EL (cell line): Measurements from ENCODE around the gene FOXRED2.

Experiments
- DNase-seq: peaks from one replicate; pipeline ENCODE4 v3.0.0-alpha.2; 2016

Gene FOXRED2

DNA sequence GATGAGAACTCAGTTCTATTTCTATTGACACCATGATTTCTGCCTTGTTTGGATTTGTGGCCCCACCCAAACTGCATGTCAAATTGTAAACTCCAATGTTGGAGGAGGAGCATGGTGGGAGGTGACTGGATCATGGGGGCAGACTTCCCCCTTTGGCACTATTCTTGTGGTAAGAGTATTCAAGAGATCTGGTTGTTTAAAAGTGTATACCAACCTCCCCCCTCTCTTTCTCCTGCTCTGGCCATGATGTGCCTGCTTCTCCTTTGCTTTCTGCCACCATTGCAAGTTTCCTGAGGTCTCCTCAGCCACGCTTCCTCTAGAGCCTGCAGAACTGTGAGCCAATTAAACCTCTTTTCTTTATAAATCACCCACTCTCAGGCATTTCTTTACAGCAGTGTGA lies 7.9 kb upstream of the FOXRED2 start:
- no peak for DNase-seq

DNA sequence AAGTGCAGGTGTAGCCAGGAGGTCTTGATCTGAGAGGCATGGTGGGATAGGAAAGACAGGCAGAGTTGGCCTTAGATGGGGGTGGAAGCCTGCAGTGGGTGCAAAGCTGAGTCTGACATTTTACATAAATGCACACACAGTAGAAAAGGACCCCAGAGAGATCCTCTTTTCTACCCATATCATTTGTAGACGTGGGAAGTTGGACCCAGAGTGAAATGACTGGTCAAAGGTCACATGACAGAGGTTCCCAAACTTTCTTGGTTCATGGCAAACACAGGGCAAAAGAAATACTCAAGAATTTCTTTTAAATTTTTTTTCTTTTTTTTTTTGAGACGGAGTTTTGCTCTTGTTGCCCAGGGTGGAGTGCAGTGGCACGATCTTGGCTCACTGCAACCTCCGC lies 6.2 kb upstream of the FOXRED2 start:
- DNase-seq: no peak

DNA sequence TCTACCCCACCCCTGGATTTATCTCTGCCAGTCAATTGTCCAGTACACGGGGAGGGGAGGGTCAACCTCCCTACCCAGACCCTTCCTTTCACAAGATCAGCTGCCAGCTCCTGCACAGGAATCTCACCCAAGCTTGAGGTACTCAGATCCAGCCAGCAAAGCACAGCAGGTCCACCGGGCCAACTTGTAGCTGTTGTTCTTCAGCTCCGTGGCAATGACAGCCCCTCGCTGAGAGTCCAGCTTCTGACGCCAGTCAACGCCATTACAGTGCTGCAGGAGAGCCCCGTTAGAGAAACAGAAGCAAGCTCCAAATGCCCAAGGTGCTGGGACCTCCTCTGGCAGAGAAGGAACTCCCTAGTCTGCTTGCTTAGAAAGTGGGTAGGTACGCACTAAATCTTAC lies 5.5 kb upstream of the FOXRED2 start:
- DNase-seq: no peak

DNA sequence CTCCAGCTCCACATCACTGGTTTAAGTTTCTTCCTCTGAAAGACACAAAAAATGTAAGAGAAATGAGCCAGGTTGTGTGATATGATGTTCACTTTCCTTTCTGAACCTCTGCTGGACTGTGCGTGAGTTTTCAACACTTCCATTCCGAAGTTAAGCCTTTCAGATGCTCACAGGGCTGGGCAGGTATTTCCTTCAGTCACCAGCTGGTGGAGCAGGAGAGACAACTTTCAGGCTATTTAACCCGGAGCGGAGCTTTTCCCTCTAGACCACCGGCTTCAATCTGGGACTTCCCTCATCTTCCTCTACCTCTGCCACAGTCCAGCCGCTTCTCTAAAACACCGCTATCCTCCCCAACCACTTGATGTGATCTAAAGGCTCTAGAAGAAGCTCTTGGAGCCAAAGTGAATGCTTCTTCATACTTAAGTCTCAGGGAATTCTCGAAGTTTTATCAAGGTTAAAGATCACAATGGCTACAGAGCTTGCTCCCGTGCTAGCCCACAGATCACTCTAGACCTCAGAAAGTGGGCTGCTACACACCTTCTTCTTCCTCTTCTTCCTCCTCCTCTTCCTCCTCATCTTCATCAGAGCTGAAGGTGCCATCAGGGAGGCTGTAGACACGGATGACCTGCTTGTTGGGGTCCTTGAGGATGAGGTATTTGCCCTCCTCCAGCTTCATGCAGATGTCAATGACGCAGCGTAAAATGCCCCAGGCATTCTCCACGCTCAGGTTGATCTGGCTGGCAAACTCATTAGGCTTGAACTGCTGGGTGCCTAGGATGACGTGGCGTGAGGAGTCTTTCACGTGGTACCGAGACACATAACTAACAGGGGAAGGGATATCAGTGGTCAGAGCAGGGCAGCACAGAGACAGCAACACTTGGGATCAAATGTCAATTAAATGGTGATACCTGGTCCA lies 4.4 kb upstream of the FOXRED2 start:
- DNase-seq: peak; percentile 53

DNA sequence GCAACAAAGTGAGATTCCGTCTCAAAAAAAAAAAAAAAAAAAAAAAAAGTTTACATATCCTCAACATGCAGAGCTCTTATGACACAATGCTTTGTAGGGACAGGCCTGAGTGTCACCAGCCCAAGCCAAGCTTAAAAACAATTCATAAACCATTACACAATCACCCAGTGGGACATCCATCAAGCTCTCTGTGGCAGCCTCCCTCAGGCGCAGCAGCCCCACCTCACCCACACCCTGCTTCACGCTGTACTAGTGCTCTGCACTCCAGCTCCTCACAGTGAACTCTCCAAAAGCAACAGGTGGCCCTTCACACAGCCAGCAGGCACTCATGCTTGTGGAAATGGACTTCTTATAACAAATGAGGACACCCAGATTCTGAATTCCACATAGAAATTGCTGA lies 3.5 kb upstream of the FOXRED2 start:
- DNase-seq: no peak

DNA sequence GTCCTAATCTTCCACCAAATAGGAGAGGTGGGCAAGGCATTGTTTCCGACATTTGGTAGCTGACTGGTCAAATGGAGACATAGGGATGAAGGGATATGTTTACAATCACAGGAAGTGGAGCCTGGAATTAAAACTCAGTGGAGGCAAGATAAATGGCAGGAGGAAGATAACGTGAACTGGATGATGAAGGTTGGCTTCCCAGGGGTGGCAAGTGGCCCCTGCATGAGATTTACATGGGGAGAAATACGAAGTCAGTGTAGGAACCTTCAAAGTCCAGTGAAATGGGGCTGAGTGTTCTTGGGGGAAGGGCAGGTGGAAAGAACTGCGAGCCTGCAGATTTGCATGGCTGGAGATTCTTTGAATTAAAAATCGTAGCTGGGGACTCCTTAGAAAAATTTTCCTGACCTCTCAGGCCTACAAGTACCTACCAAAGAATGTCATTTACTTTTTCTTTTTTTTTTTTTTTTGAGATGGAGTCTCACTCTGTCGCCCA lies 724 bp upstream of the FOXRED2 start:
- no peak for DNase-seq

DNA sequence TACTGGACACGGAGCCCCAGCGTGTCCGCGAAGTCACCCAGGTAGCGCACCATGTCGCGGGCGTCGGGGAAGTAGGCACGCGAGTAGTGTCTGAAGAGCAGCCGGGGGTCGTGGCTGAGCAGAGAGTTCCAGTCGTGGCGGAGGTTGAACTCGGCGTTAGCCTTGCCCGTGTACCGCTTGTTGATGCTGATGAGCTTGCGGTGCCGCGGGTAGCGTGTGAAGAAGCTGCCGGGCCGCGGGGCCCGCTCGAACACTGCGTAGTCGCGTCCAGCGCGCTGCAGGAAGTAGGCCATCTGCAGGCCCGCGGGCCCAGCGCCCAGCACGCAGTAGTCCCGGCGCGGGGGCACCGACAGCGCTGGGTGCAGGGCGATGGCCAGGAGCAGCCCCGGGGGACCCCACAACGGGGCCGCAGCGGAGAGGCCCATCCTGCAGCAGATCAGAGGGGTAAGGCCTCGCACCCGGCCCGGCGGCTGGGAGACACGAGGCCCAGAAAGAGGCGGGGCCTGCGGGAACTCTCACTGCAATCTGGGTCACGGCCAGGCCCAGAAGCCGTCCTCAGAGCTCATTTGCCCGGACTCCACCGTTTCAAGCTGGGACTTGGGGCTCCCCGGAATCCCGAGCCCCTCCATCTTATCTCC lies 723 bp downstream of the FOXRED2 start:
- DNase-seq: no peak

DNA sequence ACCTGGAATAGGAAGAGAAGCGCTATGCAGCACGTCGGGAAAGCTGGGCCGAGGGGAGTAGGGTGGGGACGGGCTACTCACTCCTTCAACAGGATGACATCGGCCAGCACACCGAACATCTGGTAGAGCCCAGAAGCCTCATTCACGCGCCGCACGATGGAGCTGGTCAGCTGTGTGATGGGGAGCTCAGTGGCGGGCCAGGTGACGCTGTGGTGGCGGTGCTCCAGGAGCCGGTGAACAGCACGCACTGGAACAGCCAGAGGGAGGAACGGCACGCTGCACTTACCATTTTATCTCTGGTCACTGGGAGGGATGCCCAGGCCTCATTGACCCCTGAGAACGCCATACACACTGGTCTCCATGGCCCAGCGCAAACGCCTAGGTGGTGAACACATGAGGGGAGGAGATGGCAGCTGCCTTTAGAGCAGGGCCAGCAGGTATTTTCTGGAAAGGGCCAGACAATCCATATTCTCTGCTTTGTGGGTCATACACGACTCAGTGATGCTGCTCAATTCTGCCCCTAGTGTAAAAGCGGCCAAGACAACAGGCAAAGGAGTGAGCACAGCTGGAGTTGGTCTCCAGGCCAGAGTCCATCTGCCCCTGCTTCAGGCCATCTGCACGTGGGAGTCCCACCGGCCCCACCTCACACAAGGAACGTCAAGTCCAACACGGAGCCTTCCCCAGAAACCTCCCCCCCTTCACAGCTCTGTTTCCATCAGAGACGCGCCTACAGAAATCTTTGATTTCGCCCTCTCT lies 8.8 kb downstream of the FOXRED2 start:
- DNase-seq: no peak

DNA sequence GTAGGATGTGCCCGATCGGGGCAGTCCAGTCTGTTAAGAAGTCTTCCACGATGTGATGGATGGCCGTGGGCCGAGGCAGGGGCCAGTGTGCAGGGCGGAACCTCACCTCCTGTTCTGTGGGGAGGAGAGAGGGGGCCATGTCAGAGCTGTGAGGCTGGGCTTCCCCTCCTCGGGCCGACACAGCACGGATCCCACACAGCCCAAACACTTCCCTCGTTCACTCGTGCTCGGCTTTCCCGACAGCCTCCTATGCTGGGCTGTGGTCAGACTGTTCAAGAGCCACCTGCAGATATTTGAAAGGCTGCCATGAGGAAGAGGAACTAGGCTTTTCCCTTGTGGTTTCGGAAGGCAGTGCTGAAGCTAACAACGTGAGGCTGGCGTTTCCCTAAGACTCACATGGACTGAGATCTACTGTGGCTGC lies 13.1 kb downstream of the FOXRED2 start:
- no peak for DNase-seq

DNA sequence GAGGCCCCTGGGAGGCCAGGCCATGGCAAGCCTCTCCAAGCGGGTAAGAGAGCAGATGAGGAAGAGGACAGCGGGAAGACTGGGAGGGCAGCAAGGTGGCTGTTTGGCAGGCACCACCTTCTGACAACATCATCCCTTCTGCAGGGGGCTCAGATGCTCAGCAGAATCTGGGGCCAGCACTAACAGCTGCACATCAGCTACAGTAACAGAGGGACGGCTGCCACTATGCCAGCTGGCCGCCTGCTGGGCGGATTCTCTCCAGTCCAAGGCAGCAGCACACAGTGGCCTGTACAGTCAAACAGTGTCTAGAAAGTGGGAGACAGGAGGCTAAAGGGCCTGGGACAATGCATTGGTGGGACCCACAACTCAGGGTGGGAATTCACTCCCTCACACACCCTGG lies 14.7 kb downstream of the FOXRED2 start:
- DNase-seq: no peak

DNA sequence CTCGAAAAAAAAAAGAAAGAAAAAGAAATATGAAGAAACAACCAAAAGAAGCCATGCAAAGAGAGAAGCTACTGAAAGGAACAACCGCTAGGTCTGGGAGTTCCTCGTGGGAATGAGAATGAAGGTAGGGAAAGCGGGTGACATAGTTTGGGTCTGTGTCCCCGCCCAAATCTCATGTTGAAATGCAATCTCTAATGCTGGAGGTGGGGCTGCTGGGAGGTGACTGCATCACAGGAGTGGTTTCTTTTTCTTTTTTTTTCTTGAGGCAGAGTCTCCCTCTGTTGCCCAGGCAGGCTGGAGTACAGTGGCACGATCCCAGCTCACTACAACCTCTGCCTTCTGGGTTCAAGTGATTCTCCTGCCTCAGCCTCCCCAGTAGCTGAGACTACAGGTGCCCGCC lies 15.7 kb downstream of the FOXRED2 start:
- no peak for DNase-seq

DNA sequence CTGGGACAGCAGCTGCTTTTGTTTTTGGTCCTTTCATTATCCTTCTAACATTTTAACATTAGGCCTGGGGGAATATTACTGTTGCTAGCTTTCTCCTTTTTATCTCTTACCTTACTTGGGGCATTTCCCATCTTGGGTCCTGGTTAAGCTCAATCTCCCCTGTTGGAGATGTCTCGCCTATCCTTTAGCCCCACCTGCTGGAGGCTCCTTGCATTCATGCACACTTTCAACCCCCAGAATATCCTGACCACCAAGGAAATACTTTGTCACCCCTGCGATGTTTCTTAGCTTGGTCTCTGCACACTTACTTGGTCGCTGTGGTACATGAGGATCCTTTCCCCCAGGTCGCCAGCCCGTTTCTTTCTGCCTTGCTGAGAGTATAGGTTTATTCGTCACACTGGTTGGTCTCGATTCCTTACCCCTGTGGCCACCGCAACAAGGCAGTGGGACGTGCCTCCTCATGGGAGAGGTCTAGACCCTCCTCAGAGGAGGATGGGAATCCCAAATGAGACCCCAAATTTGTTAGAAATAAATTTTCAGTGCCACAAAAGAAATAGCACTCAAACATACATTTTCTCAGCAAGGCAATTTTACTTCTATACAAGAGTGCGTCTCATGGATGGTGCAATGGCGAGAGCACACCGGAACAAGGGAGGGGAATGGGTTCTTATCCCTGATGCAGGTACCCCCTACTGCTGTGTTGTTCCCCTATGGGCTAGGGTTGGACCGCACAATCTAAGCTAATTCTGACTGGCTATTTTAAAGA lies 20.0 kb downstream of the FOXRED2 start:
- DNase-seq: peak; percentile 65

DNA sequence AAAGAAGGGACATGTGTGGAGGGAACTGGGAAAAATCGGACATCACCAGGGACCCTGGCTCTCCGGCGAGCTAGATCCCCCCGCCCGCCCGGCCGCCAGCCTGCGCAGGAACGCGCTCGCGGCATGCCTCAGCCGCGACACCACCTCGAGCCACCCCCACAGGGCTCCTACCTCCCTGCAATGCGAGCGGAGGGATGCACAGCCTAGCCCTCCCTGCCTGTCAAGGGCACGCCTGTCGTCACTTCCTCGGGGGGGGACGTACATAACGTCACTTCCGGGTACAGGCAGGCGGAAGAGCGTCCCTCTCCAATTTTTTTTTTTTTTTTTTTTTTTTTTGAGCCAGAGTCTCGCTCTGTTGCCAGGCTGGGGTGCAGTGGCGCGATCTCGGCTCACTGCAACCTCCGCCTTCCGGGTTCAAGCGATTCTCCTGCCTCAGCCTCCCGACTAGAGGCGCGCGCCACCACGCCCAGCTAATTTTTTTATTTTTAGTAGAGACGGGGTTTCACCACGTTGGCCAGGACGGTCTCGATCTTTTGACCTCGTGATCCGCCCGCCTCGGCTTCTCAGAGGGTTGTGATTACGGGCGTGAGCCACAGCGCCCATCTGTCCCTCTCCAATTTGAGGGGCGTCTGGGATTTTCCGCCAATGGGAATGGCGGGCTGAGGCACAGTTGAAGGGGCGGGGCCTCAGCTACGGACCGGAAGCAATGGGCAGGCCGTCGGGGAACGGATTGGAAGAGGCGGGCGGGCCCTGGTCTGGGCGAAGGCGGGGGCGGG lies 25.3 kb downstream of the FOXRED2 start, which contains the start of gene TXN2:
TXN2 (minus strand) TSS at position 248 of the 776 bp plus-strand sequence. CDS start 803 bp downstream, outside the sequence.
- DNase-seq: peak; percentile 98

DNA sequence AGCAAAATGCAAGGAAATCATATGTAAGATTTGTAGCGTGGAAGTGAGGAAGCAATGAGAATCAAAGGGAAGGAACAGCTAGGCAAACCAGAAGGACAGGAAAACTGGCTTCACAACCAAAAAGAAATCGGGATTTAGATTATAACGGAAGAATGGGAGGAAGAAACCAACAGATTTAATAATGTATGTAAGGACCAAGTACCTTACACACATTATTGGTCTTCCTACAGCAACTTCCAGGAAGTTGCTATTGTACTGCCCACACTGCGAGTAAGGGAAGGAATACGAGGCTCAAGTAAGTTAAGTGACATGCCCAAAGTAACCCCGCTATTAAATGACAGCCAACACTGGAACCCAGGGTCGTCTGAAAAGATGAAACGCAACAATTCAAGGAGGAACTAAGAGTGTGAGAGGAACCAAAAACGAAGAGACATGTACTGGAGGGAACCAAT lies 25.9 kb downstream of the FOXRED2 start:
- DNase-seq: no peak

DNA sequence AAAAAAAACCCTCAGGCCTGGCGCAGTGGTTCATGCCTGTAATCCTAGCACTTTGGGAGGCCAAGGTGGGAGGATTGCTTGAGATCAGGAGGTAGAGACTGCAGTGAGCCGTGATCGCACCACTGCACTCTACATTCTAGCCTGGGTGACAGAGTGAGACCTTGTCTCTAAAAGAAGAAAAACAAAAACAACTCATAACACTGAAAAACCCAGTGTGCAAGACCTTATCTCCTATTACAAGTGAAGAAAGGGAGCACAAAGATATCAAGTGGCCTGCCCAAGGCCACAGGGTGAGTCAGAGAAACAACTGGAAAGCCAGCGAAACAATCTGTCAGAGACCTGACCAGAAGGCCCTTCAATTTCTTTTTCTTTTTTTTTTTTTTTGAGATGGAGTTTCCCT lies 27.9 kb downstream of the FOXRED2 start:
- DNase-seq: no peak

DNA sequence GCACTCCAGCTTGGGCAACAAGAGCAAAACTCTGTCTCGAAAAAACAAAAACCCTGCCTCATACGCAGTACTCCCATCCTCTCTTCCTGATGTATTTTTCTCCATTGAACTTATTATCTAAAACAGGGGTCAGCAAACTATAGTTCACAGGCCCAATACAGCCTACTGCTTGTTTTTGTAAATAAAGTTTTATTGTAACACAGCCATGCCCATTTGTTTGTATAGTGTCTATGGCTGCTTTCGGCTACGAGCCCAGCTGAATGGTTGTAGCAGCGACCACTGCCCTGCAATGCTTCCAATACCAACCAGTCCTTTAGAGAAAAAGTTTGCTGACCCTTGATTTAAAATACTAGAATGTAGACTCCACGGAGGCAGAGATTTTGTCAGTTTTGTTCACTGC lies 31.5 kb downstream of the FOXRED2 start:
- no peak for DNase-seq

DNA sequence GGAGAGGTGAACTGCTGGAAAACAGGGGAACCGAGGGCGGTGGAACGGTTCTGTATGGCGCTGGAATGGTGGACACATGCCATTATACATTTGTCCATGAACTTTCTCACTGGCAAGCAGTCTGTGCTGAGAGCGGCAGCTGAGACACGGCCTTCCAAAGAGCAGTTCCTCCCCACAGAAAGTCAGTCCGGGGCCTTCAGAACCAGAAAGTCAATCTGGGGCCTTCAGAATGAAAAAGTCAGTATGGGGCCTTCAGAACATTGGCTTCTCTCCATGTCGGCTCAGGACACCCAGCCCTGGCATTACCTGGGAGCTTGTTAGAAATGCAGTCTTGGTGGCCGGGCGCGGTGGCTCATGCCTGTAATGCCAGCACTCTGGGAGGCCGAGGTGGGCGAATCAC lies 34.2 kb downstream of the FOXRED2 start:
- DNase-seq: no peak

DNA sequence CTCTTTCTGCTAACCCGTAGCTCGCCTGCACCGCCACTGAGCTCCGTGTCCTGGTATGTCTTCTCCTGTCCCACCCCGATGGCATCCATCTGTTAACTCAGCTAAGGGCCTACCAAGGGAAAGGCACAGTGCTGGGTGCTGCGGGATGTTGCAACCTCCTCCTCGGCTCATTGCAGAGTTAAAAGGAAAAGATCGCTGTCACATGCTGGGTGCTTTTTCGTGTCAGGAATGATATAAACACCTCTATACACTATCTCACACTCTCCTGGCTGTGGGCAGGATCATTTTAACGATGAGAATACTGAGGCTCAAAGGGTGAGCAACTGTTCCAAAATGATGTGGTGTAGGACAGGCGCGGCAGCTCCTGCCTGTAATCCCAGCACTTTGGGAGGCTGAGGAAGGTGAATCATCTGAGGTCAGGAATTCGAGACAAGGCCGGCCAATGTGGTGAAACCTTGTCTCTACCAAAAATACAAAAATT lies 35.5 kb downstream of the FOXRED2 start:
- DNase-seq: peak; percentile 83

DNA sequence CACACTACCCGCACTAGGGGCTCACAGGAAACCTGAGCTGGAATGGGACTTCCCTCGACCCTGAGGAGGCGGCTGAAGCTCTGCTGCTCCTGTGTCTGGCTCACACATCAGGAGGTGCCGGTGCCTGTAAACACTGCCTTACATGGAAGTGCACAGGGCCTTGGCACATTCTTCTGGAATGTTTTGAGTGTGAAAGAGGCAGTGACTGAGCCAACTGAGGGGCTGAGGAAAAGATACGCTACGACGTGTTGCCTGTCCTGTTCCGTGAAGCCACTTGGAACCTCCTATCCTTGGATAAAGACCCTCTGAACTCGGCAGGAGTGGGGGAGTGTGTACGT lies 35.9 kb downstream of the FOXRED2 start:
- DNase-seq: peak; percentile 45

DNA sequence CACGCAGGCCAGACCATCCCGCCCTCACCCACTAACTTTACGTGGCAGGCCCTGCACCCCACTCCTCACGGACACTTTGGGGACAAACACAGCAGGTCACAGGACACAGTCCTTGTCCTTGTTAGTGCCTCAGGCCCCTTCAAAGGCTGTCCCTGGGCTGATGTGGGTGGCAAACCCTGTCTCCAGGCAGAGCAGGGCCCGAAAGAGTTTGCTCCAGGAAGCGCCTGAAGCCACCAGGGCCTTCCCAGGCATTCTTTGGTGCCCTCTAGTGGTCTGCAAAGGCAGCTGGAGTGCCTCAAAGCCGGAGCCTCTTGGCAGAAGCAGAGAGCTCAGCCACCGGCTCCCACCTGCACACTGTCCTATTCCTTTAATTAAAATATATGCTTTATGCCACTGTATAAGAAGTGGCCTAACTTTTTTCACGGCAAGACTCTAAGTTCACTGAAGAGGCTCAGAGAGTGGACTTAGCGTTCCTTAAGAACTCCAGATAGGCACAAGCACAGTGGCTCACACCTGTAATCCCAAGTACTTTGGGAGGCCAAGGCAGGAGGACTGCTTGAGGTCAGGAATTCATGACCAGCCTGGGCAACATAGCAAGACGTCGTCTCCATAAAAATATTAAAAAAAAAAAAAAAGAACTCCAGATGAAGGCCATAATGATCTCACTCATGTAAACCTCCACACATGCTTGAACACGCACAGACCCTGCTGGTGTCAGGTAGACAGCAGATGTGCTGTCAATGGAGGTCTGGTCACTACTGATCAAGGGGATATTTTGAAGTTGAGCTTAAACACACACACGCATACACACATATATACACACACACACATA lies 36.5 kb downstream of the FOXRED2 start:
- DNase-seq: peak; percentile 88
